Osteoblast (primary cell): ENCODE data around the gene LAMA5. TPM values are rescaled to one million over a fixed set of nuclear protein-coding genes. Genes with fewer than 3 reads are reported as not detected.

Experiments used
- DNase-seq: peaks from one replicate; pipeline ENCODE4 v3.0.0; 2011; ENCODE audit warnings: low spot score, mixed read lengths; ENCODE audit not compliant: insufficient read length; ENCODE audit errors: missing footprints
- H2AFZ ChIP-seq: 2 replicates; pipeline ENCODE4 v1.6.0; 2011; ENCODE audit warnings: mild to moderate bottlenecking, low read length
- H3K27ac ChIP-seq: 2 replicates; pipeline ENCODE4 v1.5.1; 2011; ENCODE audit warnings: mild to moderate bottlenecking, low read depth, low read length, moderate library complexity
- H3K27me3 ChIP-seq: 2 replicates; pipeline ENCODE4 v1.6.0; 2012; ENCODE audit warnings: mild to moderate bottlenecking, control low read depth, inconsistent platforms, low read length, moderate library complexity; ENCODE audit not compliant: insufficient read depth
- H3K36me3 ChIP-seq: 2 replicates; pipeline ENCODE4 v1.5.1; 2011; ENCODE audit warnings: mild to moderate bottlenecking, low read length, control low read depth, moderate library complexity; ENCODE audit not compliant: insufficient read depth
- H3K4me1 ChIP-seq: 2 replicates; pipeline ENCODE4 v1.5.1; 2011; ENCODE audit warnings: mild to moderate bottlenecking, low read length, control low read depth, moderate library complexity; ENCODE audit not compliant: insufficient read depth
- H3K4me2 ChIP-seq: 2 replicates; pipeline ENCODE4 v1.6.0; 2011; ENCODE audit warnings: mild to moderate bottlenecking, low read length; ENCODE audit not compliant: insufficient read depth
- H3K4me3 ChIP-seq: fragments of 200-600 bp; sonication (generic); 3 replicates; pipeline ENCODE4 v1.5.1; 2012; ENCODE audit warnings: mild to moderate bottlenecking, low read length, inconsistent platforms; ENCODE audit not compliant: insufficient read depth
- H3K79me2 ChIP-seq: 2 replicates; pipeline ENCODE4 v1.6.0; 2012; ENCODE audit warnings: mild to moderate bottlenecking, low read length, control low read depth, inconsistent platforms; ENCODE audit not compliant: insufficient read depth
- H3K9me3 ChIP-seq: 2 replicates; pipeline ENCODE4 v1.5.1; 2011; ENCODE audit warnings: low read depth, low read length, control low read depth
- H4K20me1 ChIP-seq: 2 replicates; pipeline ENCODE4 v1.6.0; 2012; ENCODE audit warnings: mild to moderate bottlenecking, low read length, control low read depth; ENCODE audit not compliant: insufficient read depth
- CTCF ChIP-seq: IDR thresholded peaks from 2 replicates; pipeline ENCODE4 v1.5.1; 2011; ENCODE audit warnings: mild to moderate bottlenecking, low read depth, low read length, moderate library complexity; ENCODE audit errors: extremely low read depth
- total RNA-seq: library from RNA; depleted of rRNA; stranded (reverse); fragments of >200 nt; gene quantifications from 2 replicates; pipeline ENCODE4 v1.2.3, GENCODE V29; 2012

Gene LAMA5
- total RNA-seq, 1 donor, result 2.2 TPM

- Histone ChIP-seq H4K20me1 (peaks cover 7% of the 10 kb centered on the region), H3K79me2 (peaks cover 2% of the 10 kb centered on the region), H3K4me3 (no peak overlapping the region), H3K9me3 (no peaks in the 10 kb centered on the region), H3K27ac (no peak overlapping the region), H3K36me3 (peaks cover 12% of the 10 kb centered on the region), H3K4me1 (no peaks in the 10 kb centered on the region), H3K27me3 (no peaks in the 10 kb centered on the region), H2AFZ (no peak overlapping the region), H3K4me2 (no peak overlapping the region)
- DNase-seq, result no peak
- TF ChIP-seq CTCF, result no peak
Observed at GRCh38 chr20:62394248-62395245, 27.4 kb upstream of the LAMA5 start.

DNA sequence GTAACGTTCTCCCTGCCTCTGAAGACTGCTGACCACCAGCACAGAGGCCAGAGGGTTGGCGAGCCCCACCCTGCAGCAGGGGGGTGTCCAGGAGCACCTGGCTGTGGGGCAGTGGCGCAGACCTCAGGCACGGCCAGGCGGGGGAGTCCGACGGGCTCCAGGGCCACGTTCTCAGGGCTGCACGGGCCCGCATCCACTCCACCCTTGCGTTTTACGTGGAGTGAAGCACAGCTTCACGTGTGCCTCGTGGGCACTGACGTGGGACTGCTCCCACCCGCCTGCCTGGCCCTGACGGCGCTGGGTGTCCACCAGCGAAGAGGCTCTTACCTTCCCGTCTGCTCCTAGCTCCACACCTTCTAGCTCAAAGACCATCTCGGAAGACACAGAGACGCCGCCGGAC, 26.7 kb upstream of the LAMA5 start:
- H3K27me3 ChIP-seq, result no peaks in the 10 kb centered on the region
- H3K36me3 ChIP-seq, result peaks cover 19% of the 10 kb centered on the region
- no peak overlapping the region for H3K4me3 ChIP-seq
- TF ChIP-seq CTCF, result no peak
- peaks cover 14% of the 10 kb centered on the region for H4K20me1 ChIP-seq
- peaks cover 10% of the 10 kb centered on the region for H3K79me2 ChIP-seq
- no peak overlapping the region for H3K4me2 ChIP-seq
- H3K27ac ChIP-seq, result no peak overlapping the region
- DNase-seq, result no peak
- no peak overlapping the region for H2AFZ ChIP-seq
- no peaks in the 10 kb centered on the region for H3K9me3 ChIP-seq
- no peaks in the 10 kb centered on the region for H3K4me1 ChIP-seq

DNA sequence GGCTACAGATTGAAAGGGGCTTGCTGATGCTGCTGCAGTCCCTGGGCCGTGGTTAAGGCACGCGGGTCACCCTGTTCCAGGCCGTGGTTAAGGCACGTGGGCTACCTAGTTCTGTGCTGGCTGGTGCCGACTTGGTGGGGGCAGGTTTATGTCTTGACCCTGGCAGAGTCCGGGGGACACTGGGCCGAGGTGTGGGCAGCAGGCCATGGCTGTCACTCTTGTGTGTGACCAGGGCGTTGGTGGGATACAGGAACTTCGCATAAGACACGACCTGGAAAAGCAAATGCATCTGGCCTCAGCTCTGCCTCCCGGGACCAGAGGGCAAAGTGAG, 26.2 kb upstream of the LAMA5 start:
- Histone ChIP-seq H3K27ac (no peak overlapping the region), H3K9me3 (no peaks in the 10 kb centered on the region), H3K4me2 (no peak overlapping the region), H3K36me3 (peaks cover 25% of the 10 kb centered on the region), H3K27me3 (no peaks in the 10 kb centered on the region), H3K4me1 (peaks cover 2% of the 10 kb centered on the region), H4K20me1 (peaks cover 19% of the 10 kb centered on the region), H2AFZ (no peak overlapping the region), H3K79me2 (peaks cover 15% of the 10 kb centered on the region), H3K4me3 (no peak overlapping the region)
- TF ChIP-seq CTCF, result no peak
- DNase-seq, result no peak

DNA sequence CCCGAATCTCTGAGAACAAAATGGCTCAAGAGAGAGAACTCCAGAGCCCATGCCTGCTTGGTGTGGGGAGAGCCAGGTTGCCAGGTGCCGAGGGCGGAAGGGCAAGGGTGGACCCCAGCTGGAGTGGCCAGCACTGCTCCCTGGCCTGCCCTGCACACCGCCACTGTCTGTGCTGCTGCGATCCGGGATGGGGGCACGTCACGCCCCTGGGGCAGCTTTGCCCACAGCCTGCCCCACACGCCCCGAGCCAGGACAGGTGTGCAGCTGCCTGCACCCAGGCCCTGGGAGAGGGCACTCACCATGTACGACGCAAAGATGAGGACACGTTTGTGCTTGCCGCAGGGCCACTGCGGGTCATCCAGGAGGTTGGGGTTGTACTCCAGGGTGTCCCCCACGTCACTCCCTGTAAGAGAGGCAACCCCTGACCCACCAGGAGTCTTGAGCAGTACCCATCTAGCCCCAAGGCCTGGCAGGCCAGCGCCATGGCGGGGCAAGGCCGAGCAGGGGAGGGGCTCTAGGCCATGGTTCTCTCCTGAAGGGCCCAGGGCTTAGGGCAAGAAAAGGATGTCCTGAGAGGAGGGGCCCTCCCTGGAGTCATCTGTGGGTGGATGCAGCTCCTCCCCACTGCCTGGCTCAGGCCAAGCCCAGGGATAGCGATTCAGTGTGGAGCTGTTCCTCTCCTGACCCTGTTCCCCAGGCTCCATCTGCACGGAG, 25.7 kb upstream of the LAMA5 start:
- Histone ChIP-seq H2AFZ (no peak overlapping the region), H3K36me3 (peaks cover 28% of the 10 kb centered on the region), H3K9me3 (no peaks in the 10 kb centered on the region), H3K4me2 (no peak overlapping the region), H3K27me3 (no peaks in the 10 kb centered on the region), H3K4me3 (no peak overlapping the region), H3K4me1 (peaks cover 7% of the 10 kb centered on the region), H4K20me1 (peaks cover 24% of the 10 kb centered on the region), H3K27ac (no peak overlapping the region), H3K79me2 (peaks cover 20% of the 10 kb centered on the region)
- no peak for TF ChIP-seq CTCF
- DNase-seq, result no peak
